ENCODE measurements around the gene ERCC6L.
A peak's percentile ranks its signal among the peaks of the same experiment; 100 is the strongest.

ERCC6L gene

GRCh38 chrX:72272868-72273267, 34.0 kb upstream of the ERCC6L start:
- no peak for TF ChIP-seq CTCF (IDR thresholded peaks at IDR 0.05; ENCODE audit: low read depth, low read length, missing control alignments)
- peak overlapping the region; percentile 83 for H3K4me3 ChIP-seq (replicated peaks; ENCODE audit: low read depth, low read length)
- no peak for DNase-seq (ENCODE audit: extremely low read depth, low read depth)

- peak overlapping the region; percentile 83 for H3K4me3 ChIP-seq (replicated peaks; ENCODE audit: low read depth, low read length)
- no peak for DNase-seq (ENCODE audit: extremely low read depth, low read depth)
- no peak for TF ChIP-seq CTCF (IDR thresholded peaks at IDR 0.05; ENCODE audit: low read depth, low read length, missing control alignments)
These were observed 33.0 kb upstream of the ERCC6L start for GRCh38 chrX:72271812-72272211.

- DNase-seq (ENCODE audit: extremely low read depth, low read depth): no peak
- TF ChIP-seq CTCF (IDR thresholded peaks at IDR 0.05; ENCODE audit: low read depth, low read length, missing control alignments): no peak
- H3K4me3 ChIP-seq (replicated peaks; ENCODE audit: low read depth, low read length): peak overlapping the region; percentile 13; the same call in 1 of the 2 replicates
These were observed 32.4 kb upstream of the ERCC6L start for GRCh38 chrX:72271091-72271788.

- no peak for DNase-seq (ENCODE audit: extremely low read depth, low read depth)
- H3K4me3 ChIP-seq (replicated peaks; ENCODE audit: low read depth, low read length): no peak overlapping the region
- TF ChIP-seq CTCF (IDR thresholded peaks at IDR 0.05; ENCODE audit: low read depth, low read length, missing control alignments): no peak
These were observed 31.6 kb upstream of the ERCC6L start for GRCh38 chrX:72270316-72270866.

- TF ChIP-seq CTCF (IDR thresholded peaks at IDR 0.05; ENCODE audit: low read depth, low read length, missing control alignments): no peak
- H3K4me3 ChIP-seq (replicated peaks; ENCODE audit: low read depth, low read length): no peak overlapping the region
- peak; percentile 33 for DNase-seq (ENCODE audit: extremely low read depth, low read depth)
These were observed 30.9 kb upstream of the ERCC6L start for GRCh38 chrX:72269671-72270251.

GRCh38 chrX:72268597-72269365, 30.0 kb upstream of the ERCC6L start:
- DNase-seq (ENCODE audit: extremely low read depth, low read depth): no peak
- TF ChIP-seq CTCF (IDR thresholded peaks at IDR 0.05; ENCODE audit: low read depth, low read length, missing control alignments): no peak
- H3K4me3 ChIP-seq (replicated peaks; ENCODE audit: low read depth, low read length): no peak overlapping the region

All from HFF-Myc (cell line).